Vagina (tissue), 2 donors: ENCODE measurements around the gene SLC35D1.

ENCODE experiments used
- CTCF ChIP-seq, 3 experiments: fragments of 450-650 bp in 2 of 3; fragments of 200-600 bp in 1 of 3; sonication (generic) in 1 of 3; IDR thresholded peaks; one replicate each; pipeline ENCODE4 v1.5.1; 2017 to 2019; ENCODE audit warnings: antibody characterized with exemption in 3 of 3, mild to moderate bottlenecking in 2 of 3, moderate library complexity in 2 of 3
- POLR2A ChIP-seq, 2 donors: fragments of 450-650 bp; IDR thresholded peaks; one replicate each; pipeline ENCODE4 v1.6.1; 2017; ENCODE audit warnings: antibody characterized with exemption in 2 of 2, mild to moderate bottlenecking in 2 of 2, moderate library complexity in 2 of 2

- TF ChIP-seq CTCF (IDR thresholded peaks at IDR 0.05): no peak
- TF ChIP-seq POLR2A (IDR thresholded peaks at IDR 0.05): no peak
These were observed 4.8 kb upstream of the SLC35D1 start for GRCh38 chr1:67058761-67059160.
